HT-29 (cell line): ENCODE data around the gene WDR5. TPM values are rescaled to one million over a fixed set of nuclear protein-coding genes. Genes with fewer than 3 reads are reported as not detected.

Source experiments
- DNase-seq: peaks from one replicate; pipeline ENCODE4 v3.0.0-alpha.2; 2015; ENCODE audit warnings: low spot score
- small RNA-seq: library from RNA; depleted of rRNA; stranded (forward); fragments of <200 nt; gene quantifications from one replicate; pipeline ENCODE3, GENCODE V24; 2014
- total RNA-seq: library from RNA; depleted of rRNA; stranded (reverse); fragments of >200 nt; shearing (Covaris generic); gene quantifications from 2 replicates; pipeline ENCODE4 v1.2.3, GENCODE V29; 2014; rRNA removed

WDR5 gene
- total RNA-seq, 1 experiment from 2014 or later, result 37.3 TPM

DNA sequence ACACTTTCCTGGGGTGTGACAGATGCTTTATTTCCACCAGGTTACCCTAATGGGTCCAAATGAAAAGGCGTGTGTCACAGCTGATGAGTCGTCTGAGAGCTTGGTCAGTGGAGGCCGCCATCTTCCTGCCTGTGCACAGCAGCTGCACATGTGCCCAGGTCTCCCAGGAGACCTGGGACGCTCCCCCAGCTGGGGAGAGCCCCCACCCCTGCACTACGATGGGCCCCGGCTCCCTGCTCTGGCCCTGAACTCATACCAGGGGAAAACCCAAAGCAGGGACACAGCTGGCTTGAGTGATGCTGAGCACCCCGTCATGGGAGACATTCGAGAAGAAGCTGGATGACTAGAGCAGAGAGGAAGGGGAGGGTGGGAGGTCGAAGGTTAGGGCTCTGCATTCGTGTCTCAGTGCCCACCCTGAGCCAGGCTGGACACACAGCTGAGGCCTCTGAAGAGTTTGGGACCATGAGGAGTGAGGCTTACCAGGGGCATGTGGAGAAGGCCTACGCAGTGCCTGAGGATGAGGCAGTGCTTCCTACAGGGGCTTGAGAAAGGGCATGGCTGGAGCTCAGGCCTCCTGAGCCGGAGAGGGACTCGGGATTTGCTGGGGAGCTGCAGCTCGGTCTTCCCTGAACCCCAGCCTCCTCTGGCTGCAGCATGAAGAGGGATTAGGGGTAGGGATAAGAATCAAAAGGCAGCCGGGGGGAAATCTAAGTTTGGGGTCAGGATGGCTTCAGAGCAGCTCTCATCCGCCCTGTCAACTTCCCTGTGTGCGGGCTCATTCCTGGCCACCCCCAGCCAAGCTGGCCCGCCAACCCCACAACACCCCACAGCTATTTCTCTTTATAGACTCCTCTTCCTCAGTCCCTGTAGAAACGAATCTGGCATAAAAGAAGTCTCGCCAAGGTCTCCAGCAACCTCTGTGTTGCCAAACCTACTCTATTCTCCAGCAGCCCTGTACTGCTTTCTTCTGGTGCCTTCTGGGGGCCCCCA lies 70.7 kb downstream of the WDR5 start:
- no peak for DNase-seq

DNA sequence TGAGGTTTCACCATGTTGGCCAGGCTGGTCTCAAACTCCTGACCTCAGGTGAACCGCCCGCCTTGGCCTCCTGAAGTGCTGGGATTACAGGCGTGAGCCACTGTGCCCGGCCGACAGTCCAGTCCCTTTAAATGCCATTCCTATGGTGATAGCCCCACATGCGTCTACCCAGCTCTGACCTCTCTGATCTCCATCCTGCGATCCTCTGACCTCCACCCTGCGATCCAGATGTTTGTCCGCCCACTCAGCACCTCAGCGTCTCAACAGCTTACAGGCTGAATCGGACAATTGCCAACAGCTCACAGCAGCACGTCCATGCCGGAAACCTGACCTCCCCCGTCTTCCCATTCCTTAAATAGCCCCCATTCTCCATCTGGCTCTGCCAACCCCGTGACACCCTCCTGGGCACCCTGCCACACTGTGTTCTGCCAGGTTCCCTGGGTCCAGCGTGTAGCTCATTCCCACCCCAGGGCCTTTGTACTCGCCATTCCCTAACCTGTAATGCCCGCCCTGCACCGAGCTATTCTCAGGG lies 72.5 kb downstream of the WDR5 start:
- DNase-seq, result no peak

GRCh38 chr9:134208981-134209725 lies 73.3 kb downstream of the WDR5 start:
- no peak for DNase-seq

Small RNAs within 50 kb of the gene (small RNA-seq; reads per million reads assigned to genes)
- gene RNU6ATAC, result 3.0 reads per million, percentile 75 among the genes with 10 or more reads in this experiment

Other genes with a start within 250 kb of the WDR5 start
- 19.6 and 20.3 TPM in 2 replicates for gene VAV2, start 143.8 kb upstream of the WDR5 start, total RNA-seq
- 14.2 and 21.0 TPM in 2 replicates for gene BRD3OS, start 110.6 kb upstream of the WDR5 start, total RNA-seq
- gene BRD3, start 68.1 kb upstream of the WDR5 start, total RNA-seq, result 15.8 and 21.8 TPM in 2 replicates
- not detected in 2 replicates for gene RNU6ATAC, start 28.5 kb downstream of the WDR5 start, total RNA-seq
- 63.4 and 74.4 TPM in 2 replicates for gene RXRA, start 190.4 kb downstream of the WDR5 start, total RNA-seq